ENCODE results near the gene CRISP3. TPM values are rescaled to one million over a fixed set of nuclear protein-coding genes. Genes with fewer than 3 reads are reported as not detected.

The CRISP3 gene
- total RNA-seq, 2 donors from 2014 or later, result not detected

GRCh38 chr6:49766762-49767161 is 22.6 kb upstream of the CRISP3 start:
- Histone ChIP-seq H3K36me3 (ENCODE audit: control insufficient read depth, insufficient read depth, low read length) (no peaks in the 10 kb centered on the region), H3K4me1 (ENCODE audit: control insufficient read depth, insufficient read depth, low read length) (no peaks in the 10 kb centered on the region), H3K9me3 (ENCODE audit: control insufficient read depth, low read length) (peaks cover 4% of the 10 kb centered on the region), H3K27ac (ENCODE audit: low read depth, low read length) (no peak overlapping the region), H3K27me3 (ENCODE audit: control insufficient read depth, insufficient read depth, low read length, poor library complexity, severe bottlenecking) (no peaks in the 10 kb centered on the region), H3K4me3 (ENCODE audit: low read length) (no peak overlapping the region), H3K9ac (ENCODE audit: extremely low read depth, low read length, poor library complexity, severe bottlenecking) (no peak overlapping the region)
- 85 to 100% methylated on average over 2 of the region's 2 CpGs for WGBS, 2 experiments (ENCODE audit: insufficient coverage in 1 of 2, insufficient read length in 1 of 2)
- Mint-ChIP-seq H3K36me3 (ENCODE audit: low read depth) (no peaks in the 10 kb centered on the region), H3K9me3 (peaks cover under 1% of the 10 kb centered on the region), H3K27ac (no peak overlapping the region), H3K4me1 (no peaks in the 10 kb centered on the region), H3K4me3 (no peak overlapping the region), H3K27me3 (ENCODE audit: insufficient read depth) (no peaks in the 10 kb centered on the region)
- no peak for TF ChIP-seq CTCF (conservative IDR thresholded peaks at IDR 0.05)
- no peak for DNase-seq

- no peaks in the 10 kb centered on the region for H3K9me3 ChIP-seq (ENCODE audit: control insufficient read depth, low read length)
- no peak overlapping the region for H3K4me3 ChIP-seq (ENCODE audit: low read length)
- 86 to 88% methylated on average over 2 of the region's 2 CpGs for WGBS, 2 experiments (ENCODE audit: insufficient coverage in 1 of 2, insufficient read length in 1 of 2)
- Mint-ChIP-seq H3K4me1 (no peaks in the 10 kb centered on the region), H3K9me3 (no peaks in the 10 kb centered on the region), H3K27ac (no peak overlapping the region), H3K36me3 (ENCODE audit: low read depth) (no peaks in the 10 kb centered on the region), H3K4me3 (no peak overlapping the region), H3K27me3 (ENCODE audit: insufficient read depth) (no peaks in the 10 kb centered on the region)
- no peak overlapping the region for H3K27ac ChIP-seq (ENCODE audit: low read depth, low read length)
- no peaks in the 10 kb centered on the region for H3K4me1 ChIP-seq (ENCODE audit: control insufficient read depth, insufficient read depth, low read length)
- no peaks in the 10 kb centered on the region for H3K27me3 ChIP-seq (ENCODE audit: control insufficient read depth, insufficient read depth, low read length, poor library complexity, severe bottlenecking)
- H3K9ac ChIP-seq (ENCODE audit: extremely low read depth, low read length, poor library complexity, severe bottlenecking), result no peak overlapping the region
- no peaks in the 10 kb centered on the region for H3K36me3 ChIP-seq (ENCODE audit: control insufficient read depth, insufficient read depth, low read length)
- DNase-seq, result no peak
- no peak for TF ChIP-seq CTCF (conservative IDR thresholded peaks at IDR 0.05)
Measured at GRCh38 chr6:49764571-49765236, 20.5 kb upstream of the CRISP3 start.

GRCh38 chr6:49743429-49743828 is 759 bp downstream of the CRISP3 start:
- Histone ChIP-seq H3K9me3 (ENCODE audit: control insufficient read depth, low read length) (no peaks in the 10 kb centered on the region), H3K27me3 (ENCODE audit: control insufficient read depth, insufficient read depth, low read length, poor library complexity, severe bottlenecking) (no peaks in the 10 kb centered on the region), H3K36me3 (ENCODE audit: control insufficient read depth, insufficient read depth, low read length) (no peaks in the 10 kb centered on the region), H3K27ac (ENCODE audit: low read depth, low read length) (no peak overlapping the region), H3K9ac (ENCODE audit: extremely low read depth, low read length, poor library complexity, severe bottlenecking) (no peak overlapping the region), H3K4me1 (ENCODE audit: control insufficient read depth, insufficient read depth, low read length) (no peaks in the 10 kb centered on the region), H3K4me3 (ENCODE audit: low read length) (no peak overlapping the region)
- no peak for DNase-seq
- TF ChIP-seq CTCF (conservative IDR thresholded peaks at IDR 0.05), result no peak
- no peak overlapping the region for H3K4me3 Mint-ChIP-seq
- H3K36me3 Mint-ChIP-seq (ENCODE audit: low read depth), result no peaks in the 10 kb centered on the region
- no peak overlapping the region for H3K27ac Mint-ChIP-seq
- H3K27me3 Mint-ChIP-seq (ENCODE audit: insufficient read depth), result no peaks in the 10 kb centered on the region
- WGBS, 2 experiments (ENCODE audit: insufficient coverage in 1 of 2, insufficient read length in 1 of 2), result 94% methylated on average over 3 of the region's 4 CpGs; no CpG with 5 or more reads in 1 of the 2 experiments
- peaks cover under 1% of the 10 kb centered on the region for H3K4me1 Mint-ChIP-seq
- H3K9me3 Mint-ChIP-seq, result no peaks in the 10 kb centered on the region

All from endodermal cell (in vitro differentiated cells).